GM12872 (cell line): ENCODE results near the gene ANKDD1A.

Experiments used
- TF ChIP-seq, protein P1 (sequence below): IDR thresholded peaks from 3 replicates; pipeline ENCODE4 v1.5.1; 2011; ENCODE audit warnings: low read depth, mild to moderate bottlenecking, low read length, moderate library complexity; ENCODE audit not compliant: insufficient read depth

Gene ANKDD1A

DNA sequence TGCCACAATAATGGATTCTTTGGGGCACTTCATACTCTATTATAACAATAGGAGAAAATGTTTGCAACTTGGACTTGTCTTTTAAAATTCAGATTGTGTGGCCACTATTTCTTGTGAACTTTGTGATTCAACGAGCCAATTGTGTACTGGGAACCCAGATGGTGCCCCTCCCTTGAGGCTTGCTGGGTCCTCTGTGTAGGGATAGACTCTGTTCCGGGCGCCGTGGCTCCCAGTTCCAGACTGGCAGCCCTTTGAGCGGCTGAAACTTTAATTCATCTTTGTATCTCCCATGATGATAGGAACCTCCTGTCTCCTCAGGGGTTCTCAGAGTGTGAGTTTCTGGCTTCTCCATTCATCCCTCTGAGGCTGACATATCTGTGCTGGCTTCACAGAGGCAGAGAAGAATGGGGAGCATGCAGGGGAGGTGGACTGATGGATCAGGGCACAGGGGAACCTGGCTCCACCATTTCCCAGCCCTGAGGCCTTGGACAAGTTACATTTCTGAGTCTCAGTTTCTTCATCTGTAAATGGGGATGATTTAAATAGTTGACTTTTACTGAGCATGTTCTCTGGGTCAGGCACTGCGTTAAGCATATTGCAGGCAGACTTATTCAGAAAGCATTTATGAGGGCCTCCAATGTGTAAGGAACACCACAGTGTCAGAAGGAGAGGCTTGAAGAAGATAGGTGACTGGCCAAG lies 15.2 kb upstream of the ANKDD1A start:
- TF ChIP-seq, protein P1, sequence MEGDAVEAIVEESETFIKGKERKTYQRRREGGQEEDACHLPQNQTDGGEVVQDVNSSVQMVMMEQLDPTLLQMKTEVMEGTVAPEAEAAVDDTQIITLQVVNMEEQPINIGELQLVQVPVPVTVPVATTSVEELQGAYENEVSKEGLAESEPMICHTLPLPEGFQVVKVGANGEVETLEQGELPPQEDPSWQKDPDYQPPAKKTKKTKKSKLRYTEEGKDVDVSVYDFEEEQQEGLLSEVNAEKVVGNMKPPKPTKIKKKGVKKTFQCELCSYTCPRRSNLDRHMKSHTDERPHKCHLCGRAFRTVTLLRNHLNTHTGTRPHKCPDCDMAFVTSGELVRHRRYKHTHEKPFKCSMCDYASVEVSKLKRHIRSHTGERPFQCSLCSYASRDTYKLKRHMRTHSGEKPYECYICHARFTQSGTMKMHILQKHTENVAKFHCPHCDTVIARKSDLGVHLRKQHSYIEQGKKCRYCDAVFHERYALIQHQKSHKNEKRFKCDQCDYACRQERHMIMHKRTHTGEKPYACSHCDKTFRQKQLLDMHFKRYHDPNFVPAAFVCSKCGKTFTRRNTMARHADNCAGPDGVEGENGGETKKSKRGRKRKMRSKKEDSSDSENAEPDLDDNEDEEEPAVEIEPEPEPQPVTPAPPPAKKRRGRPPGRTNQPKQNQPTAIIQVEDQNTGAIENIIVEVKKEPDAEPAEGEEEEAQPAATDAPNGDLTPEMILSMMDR, result no peak

DNA sequence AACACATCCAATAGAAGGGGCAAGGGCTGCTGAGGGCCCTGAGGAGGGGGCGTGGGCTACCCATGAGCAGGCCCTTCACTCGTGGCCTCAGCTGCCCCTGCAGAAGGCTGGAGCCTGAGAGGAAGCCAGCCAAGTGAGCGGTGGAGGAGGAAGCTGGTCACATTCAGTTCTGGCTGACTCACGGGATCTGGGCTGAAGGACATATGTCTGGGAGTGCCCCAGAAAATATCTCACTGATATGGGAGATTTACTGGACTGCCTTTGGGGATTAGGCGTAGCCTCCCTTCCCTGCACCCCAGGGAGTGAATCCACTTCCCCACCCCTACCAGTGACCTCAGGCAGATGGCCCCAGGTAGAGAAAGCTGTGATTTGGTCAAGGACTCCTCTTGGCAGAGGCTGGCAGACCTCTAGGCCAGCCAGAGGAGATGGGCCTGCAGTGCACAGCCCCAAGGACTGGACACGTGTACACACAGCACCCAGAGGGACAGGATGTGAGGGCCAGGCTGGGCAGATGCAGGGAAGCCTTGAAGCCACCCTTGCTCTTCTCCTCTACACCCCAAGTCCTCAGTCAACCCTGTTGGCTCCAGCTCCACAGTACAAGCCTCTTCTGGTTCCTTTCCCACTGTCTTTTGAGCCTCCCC lies 14.2 kb upstream of the ANKDD1A start:
- TF ChIP-seq, protein P1, result no peak

DNA sequence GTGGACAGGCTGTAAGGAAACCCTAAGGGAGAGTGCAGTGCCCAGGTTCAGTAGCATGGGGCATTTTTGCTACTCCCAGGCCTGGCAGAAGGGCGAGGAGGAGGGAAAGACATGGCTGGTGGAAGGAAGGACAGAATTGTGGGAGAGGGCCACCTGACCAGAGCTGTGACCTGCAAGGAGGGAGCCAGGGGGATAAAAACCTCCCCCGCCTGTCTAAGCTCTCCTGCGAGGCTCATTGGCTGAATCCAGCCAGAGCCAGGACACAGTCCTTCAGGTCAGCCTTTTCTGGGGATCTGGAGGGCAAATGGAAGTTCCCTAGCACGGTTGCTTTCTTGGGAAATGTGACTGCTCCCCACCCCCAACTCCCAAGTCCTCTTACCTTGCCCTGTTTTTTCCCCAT lies 13.3 kb upstream of the ANKDD1A start:
- TF ChIP-seq, protein P1, result no peak

DNA sequence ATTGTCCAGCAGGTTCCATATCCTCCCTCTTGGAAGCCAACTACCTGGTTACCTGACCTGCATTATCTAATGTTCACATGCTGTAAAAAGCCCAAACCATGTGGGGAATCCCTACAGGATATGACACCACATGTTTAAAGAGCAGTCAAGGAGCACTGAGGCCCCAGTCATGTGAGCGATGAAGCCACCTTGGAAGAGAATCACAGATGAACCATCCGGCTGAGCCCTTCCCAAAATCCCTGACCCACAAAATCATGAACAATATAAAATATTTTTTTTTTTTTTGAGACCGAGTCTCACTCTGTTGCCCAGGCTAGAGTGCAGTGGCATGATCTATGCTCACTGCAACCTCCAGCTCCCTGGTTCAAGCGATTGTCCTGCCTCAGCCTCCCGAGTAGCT lies 10.6 kb upstream of the ANKDD1A start:
- TF ChIP-seq, protein P1, result no peak

DNA sequence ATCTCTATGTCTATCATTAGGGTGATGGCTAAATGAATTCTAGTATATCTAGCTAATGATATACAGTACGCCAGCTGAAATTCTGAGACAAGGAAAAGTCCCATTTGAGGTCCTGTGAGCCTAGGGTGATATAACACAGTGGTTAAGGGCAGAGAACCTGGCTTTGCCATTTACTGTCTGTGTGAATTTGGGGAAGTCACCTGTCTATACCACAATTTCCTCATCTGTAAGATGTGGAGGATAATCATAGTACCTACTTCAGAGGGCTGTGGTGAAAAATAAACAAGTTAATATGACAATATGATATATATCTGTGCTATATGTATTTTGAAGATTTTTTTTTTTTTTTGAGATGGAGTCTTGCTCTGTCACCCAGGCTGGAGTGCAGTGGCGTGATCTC lies 9.8 kb upstream of the ANKDD1A start:
- TF ChIP-seq, protein P1, result no peak

DNA sequence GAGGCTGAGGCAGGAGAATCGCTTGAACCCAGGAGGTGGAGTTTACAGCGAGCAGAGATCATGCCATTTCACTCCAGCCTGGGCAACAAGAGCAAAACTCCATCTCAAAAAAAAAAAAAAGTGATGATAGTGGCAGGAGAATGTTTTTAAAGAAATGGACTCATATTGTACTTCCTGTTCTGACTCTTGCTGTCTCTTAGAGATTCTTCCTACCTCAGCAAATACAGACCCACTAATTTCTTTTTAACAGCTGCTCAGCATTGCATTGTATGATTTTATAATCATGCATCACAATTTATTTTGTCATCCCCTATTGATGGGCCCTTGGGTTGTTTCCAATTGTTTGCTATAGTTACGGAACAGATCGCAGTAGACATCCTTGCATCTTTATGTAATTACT lies 8.8 kb upstream of the ANKDD1A start:
- TF ChIP-seq, protein P1, result no peak

DNA sequence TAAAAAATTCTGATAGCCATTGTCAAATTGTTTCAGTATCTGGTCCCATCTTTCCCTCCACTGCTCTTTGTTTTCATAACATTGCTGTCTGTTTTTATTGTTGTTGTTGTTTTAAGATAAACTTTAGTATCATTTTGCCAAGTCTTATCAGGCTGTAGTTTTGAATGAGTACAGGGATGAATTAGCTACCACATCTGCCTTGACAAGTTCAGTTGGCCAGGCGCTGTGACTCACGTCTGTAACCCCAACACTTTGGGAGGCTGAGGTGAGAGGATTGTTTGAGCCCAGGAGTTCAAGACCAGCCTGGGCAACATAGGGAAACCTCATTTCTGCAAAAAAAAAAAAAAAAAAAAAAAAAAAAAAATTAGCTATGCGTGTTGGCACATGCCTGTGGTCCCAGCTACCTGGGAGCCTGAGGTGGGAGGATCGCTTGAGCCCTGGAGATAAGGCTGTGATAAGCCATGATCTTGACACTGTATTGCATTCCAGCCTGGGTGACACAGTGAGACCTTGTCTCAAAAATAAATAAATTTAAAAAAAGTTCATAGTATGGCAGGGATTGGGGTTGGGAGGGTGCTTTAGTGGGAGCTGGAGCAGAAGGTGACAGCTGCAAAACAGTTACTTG lies 8.3 kb upstream of the ANKDD1A start:
- TF ChIP-seq, protein P1, result no peak
